ENCODE results near the gene MB21D2. TPM values are rescaled to one million over a fixed set of nuclear protein-coding genes. Genes with fewer than 3 reads are reported as not detected.
"Not testable (repeated sequence)": the region's sequence is repeated elsewhere in the genome, so short reads cannot be mapped to it uniquely, and the experiment has no call there.

The MB21D2 gene, protein sequence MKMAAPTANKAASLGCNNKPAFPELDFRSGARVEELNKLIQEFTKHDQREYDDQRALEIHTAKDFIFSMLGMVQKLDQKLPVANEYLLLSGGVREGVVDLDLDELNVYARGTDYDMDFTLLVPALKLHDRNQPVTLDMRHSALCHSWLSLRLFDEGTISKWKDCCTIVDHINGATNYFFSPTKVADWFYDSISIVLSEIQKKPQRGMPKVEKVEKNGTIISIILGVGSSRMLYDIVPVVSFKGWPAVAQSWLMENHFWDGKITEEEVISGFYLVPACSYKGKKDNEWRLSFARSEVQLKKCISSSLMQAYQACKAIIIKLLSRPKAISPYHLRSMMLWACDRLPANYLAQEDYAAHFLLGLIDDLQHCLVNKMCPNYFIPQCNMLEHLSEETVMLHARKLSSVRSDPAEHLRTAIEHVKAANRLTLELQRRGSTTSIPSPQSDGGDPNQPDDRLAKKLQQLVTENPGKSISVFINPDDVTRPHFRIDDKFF
- 1.9 and 2.5 TPM in 2 replicates for total RNA-seq

DNA sequence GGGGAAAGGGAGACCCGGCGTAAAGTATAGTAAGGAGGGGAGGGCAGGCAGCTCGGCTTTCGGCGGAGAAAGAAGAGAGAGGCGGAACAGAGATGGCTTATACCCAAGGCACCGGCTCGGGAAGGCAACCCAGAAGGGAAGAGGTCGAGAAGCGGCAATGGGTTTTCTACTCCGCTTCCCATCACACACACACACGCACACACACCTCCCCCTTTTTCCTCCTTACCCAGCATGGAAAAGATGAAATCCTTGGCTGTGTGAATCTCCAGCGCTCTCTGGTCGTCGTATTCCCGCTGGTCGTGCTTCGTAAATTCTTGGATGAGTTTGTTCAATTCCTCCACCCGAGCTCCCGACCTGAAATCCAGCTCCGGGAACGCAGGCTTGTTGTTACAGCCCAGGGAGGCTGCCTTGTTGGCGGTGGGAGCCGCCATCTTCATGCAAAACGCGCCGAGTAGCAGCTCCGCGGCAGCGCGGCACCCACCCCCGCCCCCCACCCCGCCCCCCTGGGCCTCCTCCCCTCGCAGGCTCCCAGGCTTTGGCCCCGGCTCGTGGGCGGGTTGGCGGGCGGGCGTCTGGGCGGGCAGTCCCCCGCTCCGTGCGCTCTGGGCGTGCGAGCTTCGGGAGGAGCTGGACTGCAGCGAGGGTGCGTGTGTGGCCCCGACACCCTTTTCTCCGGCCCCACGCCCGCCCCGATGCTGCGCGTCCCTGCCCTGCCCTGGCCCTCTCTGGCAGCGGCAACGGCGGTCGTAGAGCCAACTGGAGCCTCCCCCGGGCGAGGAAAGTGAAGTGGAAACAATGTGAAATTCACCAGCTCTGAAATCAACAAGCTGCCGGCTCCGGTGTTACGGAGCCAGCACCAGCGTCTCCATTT, at the start of gene MB21D2:
Gene MB21D2 (minus strand): TSS at position 453 of the 871 bp plus-strand sequence. CDS start 16 bp downstream, at position 437.
- peak; percentile 68 to 80 for DNase-seq (ENCODE audit: low read depth in 2 of 2)

DNA sequence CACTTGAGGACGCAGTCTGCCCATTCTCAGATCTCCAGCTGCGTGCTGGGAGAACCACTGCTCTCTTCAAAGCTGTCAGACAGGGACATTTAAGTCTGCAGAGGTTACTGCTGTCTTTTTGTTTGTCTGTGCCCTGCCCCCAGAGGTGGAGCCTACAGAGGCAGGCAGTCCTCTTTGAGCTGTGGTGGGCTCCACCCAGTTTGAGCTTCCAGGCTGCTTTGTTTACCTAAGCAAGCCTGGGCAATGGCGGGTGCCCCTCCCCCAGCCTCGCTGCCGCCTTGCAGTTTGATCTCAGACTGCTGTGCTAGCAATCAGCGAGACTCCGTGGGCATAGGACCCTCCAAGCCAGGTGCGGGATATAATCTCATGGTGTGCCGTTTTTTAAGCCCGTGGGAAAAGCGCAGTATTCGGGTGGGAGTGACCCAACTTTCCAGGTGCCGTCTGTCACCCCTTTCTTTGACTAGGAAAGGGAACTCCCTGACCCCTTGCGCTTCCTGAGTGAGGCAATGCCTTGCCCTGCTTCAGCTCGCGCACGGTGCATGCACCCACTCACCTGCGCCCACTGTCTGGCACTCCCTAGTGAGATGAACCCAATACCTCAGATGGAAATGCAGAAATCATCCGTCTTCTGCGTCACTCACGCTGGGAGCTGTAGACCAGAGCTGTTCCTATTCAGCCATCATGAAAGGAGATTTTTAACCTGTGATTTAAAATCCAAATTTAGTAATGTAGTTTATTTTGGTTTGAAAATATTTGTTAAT, 47.5 kb upstream of the MB21D2 start:
- not testable (repeated sequence) for DNase-seq (ENCODE audit: low read depth in 2 of 2)

DNA sequence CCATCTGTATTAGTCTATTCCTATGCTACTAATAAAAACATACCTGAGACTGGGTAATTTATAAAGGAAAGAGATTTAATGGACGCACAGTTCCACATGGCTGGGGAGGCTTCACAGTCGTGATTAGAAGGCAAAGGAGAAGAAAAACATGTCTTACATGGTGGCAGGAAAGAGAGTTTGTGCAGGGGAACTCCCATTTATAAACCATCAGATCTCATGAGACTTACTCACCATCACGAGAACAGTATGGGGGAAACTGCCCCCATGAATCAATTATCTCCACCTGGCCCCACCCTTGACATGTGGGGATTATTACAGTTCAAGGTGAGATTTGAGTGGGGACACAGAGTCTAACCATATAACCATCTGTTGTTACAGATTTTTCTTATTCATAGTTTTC, 42.1 kb upstream of the MB21D2 start:
- no peak for DNase-seq (ENCODE audit: low read depth in 2 of 2)

DNA sequence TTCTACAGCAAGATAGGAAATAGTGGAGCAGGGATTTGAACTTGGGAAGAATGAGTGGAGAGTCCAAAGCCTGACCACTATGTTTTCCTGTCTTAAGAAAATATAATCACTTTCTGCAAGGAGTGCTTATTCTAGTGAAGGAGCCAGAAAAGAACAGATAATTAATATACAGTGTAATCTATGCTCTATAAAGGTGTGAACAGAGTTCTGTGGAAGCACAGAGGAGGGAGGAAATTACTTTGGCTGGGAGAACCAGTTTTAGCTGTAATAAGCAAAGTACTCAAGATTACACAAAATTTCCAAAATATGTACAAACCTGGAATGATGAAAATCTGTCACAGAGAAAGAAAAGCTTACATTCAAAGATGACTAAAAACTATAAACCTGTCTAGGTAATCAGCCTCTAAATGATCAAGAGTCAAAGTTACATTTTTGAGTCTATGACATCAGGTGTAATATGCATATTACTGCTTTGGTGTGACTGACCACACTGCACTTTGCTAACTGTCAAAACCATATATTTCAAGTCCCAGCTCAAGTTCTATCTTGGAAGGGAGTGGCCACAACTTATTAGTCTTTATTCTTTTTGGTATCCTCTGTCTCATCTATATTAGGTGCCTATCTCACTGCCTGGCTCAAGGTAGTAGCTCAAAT, 40.7 kb upstream of the MB21D2 start:
- DNase-seq (ENCODE audit: low read depth in 2 of 2), result no peak

DNA sequence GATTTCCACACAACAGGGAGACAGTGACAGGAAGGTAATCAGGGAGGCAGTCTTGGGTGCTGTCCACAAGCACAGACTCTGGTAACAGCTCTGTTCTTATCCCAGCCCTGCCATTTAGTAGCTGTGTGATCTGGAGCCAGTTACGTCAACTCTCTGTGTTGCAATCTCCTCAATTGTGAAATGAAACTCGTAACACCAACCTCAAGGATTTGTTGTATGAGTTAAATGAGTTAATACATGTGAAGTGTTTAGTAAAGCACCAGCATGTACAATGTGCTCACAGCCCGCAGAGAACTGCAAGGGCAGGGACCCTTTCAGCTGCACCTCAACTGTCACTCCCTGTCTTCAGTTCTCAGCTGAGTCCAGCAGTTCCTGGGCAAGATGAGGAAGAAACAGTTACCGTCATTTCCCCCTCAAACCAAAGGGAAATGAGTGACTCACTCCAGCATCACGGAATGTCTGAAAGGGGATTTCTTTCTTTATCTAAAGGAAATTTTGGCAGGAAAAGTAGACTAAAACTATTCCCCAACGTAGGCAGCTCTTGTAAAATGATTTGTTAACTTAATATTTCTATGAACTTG, 39.9 kb upstream of the MB21D2 start:
- DNase-seq (ENCODE audit: low read depth in 2 of 2), result peak; percentile 46 to 64

DNA sequence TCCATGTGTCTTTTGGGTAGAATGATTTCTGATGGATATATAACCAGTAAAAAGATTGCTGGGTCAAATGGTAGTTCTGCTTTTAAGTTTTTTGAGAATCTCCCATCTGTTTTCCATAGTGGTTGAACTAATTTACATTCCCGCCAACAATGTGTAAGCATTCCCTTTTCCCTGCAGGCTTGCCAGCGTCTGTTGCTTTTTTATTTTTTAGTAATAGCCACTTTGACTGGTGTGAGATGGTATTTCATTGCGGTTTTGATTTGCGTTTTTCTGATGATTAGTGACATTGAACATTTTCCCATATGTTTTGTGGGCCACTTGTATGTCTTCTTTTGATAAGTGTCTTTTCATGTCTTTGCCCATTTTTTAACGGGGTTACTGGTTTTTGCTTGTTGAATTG, 36.3 kb upstream of the MB21D2 start:
- DNase-seq (ENCODE audit: low read depth in 2 of 2), result no peak

DNA sequence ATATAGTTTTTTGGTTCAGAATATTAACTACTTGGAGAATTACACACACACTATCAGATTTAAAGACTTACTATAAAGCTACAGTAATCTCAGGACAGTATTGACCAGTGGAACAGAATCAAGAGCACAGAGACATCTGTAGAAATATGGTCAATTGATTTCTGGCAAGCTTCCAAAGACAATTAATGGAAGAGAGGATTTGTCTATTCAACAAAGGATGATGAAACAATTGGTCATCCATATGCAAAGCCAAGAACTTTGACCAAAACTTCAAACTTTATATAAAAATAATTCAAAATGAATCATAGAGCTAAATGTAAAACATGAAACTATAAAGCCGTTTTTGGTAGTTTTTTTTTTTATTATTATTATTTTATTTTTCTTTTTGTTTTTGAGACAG, 29.8 kb upstream of the MB21D2 start:
- DNase-seq (ENCODE audit: low read depth in 2 of 2), result no peak

DNA sequence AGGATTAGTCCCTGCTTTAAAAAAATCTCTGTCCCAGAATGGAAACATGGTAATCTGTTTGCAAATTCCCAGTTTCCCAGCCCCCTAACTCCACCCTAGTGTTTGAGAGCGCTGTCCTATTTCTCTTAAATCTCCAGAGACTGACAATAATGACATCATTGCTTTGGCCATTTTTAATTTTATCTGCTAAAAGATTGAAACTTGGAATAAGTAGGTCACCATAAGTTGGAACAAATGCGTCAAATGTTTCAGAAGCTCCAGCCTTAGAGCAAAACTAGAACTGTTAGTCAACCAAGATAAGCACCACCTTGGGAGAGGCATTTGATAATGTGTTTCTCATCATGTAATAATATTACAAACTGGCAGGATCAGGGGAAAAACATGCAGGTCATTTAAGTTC, 25.7 kb upstream of the MB21D2 start:
- no peak for DNase-seq (ENCODE audit: low read depth in 2 of 2)

DNA sequence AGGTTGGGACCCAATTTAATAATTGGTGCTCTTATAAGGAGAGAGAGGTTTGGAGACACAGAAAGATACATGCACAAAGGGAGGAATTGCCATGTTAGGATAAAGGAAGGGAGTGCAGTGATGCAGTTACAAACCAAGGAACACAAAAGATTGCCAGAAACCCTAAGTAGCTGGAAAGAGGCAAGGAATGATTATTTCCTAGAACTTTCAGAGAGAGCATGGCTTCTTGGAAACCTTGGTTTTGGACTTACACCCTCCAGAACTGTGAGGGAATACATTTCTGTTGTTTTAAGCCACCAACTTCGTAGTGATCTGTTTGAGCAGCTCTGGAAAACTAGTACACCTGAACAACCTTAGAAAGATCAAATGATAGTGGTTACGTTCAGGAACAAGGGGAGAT, 25.0 kb upstream of the MB21D2 start:
- no peak for DNase-seq (ENCODE audit: low read depth in 2 of 2)

DNA sequence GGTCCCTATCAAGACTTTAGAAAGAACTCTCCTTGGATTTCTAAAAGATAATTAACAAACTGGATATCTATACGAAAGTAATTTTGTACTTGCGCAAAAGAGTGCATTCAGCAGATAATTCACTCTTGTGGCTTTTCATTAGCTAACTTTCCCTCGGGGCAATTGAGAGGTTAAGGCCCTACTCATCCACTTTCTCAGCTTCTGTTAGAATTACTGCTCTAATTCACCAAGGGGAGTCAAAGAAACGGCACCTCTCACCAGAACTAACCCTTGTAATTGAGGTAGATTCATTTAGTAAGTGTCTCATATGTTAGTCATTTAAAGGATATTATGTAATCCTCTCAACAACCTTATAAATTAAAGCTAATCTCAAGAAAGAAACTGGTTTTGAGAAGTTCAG, 22.5 kb upstream of the MB21D2 start:
- no peak for DNase-seq (ENCODE audit: low read depth in 2 of 2)

DNA sequence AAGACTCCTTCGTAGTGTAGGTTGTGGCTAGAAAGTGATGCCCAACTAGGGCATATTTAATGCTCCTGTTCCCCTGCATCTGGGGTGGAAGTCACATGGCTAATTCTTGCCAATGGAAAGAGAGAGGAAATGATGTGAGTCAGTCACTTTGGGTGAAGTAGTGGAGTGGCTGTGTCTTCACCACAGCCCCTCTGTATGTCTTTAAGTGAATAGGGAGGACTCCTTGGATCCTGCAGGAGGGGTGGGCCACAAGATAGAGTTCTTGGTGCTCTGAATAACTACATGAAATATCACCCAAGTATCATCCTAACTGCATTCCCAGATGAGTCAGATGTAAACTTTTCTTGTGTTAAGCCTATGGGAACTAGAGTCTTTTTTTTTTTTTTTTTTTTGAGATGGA, 17.8 kb upstream of the MB21D2 start:
- no peak for DNase-seq (ENCODE audit: low read depth in 2 of 2)

DNA sequence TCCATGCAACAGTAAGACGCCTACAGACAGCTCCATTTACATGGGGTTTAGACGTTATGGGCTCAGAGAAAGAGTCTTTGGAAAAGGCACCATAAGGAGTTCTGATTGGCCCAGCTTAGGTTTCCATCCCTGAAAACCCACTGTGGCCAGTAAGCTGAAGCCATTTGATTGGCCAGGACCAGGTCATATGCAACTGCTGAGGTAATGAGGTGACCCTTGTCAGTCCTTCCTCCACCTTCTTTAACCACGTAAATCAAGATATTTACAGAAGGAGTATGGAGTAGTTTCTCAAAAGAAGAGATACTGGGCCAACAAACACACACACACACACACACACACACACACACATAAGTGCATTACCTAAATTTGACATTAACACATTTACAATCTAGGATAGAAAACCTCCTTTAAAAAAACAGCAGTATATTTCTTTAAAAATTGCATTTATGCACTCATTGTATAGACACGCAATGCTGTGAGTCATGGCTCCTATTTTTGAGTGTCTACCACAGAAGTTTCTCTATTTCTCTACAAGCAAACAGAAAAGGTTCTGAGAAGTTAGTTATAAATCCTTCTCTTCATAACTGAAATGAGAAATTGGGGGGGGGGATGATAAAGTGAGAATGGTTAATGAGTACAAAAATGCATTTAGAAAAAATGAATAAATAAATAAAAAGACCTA, 16.3 kb upstream of the MB21D2 start:
- no peak for DNase-seq (ENCODE audit: low read depth in 2 of 2)

DNA sequence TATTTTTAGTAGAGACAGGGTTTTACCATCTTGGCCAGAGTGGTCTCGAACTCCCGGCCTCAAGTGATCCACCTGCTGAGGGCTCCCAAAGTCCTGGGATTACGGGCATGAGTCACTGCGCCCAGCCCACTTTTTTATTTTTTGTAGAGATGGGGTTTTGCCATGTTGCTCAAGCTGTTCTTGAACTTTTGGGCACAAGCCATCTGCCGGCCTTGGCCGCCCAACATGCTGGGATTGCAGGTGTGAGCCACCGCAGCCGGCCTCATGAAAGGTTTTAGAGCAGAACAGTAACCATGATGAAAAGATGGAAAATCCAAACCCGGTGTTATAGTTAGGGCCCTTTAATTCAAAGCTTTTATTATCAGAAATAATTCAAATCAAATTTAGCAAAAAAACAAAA, 15.6 kb upstream of the MB21D2 start:
- no peak for DNase-seq (ENCODE audit: low read depth in 2 of 2)

DNA sequence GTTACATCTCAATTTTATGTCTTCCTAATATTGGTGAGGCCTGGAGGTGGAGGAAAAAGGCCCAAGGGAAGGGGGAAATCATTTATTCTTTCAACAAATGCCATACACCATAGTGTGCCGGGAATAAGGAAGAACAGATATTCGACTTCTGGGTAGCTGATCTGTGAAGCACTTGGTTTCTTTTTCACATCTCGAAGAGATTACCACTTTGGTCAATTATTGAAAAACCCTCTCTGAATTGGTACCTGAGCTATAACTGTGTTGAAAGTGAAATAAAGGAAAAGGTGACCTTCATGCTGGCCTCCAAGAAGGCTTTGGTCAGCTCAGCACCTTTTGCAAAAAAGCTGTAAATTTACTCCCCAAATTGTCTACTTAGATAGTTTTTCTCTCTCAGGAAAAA, 14.2 kb upstream of the MB21D2 start:
- no peak for DNase-seq (ENCODE audit: low read depth in 2 of 2)

DNA sequence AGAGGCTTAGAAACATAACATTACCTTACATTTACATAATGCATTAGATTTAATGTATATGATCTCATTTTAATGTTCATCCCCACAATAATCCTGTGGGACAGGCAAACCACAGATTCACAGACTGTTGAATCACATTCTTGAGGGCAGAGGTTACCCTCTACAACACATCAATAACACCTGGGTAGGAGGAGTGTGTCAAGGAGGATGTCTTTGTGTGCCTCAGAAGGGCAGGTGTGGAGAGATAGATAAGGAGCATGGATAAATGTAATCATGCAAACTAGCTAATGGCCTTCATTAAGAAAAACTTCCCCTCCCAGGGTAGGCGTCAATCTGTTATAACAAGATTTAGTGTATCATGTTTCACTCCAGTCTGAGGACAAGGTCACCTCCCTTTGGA, 12.9 kb upstream of the MB21D2 start:
- no peak for DNase-seq (ENCODE audit: low read depth in 2 of 2)

DNA sequence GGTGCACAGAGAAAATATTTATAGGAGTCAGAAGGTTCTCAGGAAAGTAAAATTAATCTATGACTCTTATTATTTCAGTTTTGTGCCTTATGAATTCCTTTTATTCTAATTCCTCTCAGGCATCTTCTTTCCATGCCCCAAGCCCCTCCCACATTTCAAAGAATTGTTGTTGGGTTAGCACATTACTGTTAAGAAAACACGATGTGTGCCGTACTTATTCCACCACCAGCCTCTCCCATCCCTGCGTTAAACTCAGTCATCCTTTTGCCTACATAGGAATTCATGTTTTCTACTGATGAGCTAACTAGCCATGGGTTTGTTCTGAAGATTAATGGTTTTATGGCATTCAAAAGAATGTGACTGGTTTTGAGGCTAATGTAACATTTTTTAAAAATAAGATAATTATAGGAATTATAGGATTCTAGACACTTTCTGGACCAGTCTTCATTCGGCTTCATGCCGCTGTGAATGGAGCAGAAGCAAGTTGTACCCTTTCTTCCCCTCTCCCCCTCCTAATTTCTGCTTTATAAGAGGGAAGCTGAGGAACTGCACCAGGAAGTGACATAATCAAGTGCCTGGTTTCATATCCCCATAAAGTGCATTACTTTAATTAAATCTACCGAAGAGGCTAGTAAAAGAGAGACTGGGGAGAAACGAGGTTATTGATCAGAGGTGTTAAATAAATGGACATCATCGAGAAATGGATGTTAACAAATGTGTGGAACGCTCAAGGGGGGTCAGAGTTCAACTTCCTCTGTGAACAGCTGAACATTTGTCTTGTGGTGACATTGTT, 12.3 kb upstream of the MB21D2 start:
- DNase-seq (ENCODE audit: low read depth in 2 of 2), result no peak

DNA sequence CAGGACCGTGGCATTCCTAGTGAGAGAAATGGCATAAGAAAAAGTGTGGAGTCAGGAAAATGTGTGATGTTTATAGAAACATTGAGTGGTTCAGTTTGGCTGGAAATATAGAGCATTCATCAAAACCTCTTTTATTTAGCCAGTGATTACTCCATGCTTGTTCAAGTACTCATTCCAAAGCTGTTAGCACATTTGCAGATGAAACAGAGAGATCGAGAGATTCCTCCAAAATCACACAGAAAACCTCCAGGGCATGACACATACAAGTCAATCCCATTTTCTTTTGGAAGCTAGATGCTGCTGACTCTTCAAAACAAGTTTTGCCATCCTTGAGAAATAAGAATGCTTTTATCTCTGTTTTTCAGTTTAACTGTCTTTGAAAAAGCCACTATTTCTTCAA, 11.5 kb upstream of the MB21D2 start:
- DNase-seq (ENCODE audit: low read depth in 2 of 2), result no peak

DNA sequence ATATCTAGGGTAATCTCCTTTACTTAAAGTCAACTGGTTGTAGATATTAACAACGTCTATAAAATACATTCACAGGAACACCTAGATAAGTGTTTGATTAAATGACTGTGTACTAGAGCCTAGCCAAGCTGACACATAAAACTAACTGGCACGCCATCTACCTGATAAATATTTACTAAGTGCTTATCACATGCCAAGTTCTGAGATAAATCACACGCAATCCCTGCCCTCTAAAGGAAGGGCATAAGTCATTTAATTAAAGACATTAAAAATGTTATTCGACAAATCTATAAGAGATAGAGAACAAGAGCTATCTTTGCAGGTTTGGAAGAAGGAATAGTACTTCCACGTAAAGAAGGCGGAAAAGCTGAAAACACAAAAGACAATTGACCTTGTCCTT, 11.1 kb upstream of the MB21D2 start:
- no peak for DNase-seq (ENCODE audit: low read depth in 2 of 2)

DNA sequence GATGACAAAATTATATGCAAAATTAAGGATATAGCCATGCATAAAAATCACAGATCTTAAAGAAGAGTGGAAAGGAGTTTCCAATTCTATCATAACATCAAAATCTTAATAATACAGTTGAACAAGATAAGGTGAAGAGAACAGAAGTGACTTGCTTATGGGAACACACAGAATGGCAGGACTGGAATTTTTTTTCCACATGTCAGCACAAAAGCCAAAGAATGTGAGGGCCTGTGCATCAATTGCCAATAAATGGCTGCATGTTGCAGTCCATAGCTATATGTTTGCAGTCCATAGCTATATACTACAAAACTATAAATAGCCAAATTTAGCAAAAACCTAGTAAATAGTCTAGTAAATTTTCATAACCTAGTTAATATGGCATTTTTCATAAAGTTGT, 10.4 kb upstream of the MB21D2 start:
- no peak for DNase-seq (ENCODE audit: low read depth in 2 of 2)

DNA sequence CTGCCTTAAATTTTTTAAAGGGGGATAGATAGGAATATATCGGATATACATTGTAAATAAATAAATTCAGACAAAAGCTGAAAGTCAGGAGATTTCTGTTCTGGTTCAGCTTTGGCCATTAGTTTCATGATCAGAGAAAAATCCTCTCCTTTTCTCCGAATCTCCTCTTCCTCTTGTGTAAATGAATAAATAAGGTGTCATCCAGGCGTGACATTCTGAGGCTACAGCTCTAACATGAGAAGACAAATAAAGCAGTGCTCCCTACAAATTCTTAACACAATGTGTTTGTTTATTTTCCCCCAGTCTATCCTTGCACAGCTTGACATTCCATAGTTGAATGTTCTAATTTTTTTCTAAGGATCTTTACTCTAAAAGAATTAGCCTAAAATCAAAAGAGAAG, 9.4 kb upstream of the MB21D2 start:
- no peak for DNase-seq (ENCODE audit: low read depth in 2 of 2)

Data from dermis microvascular lymphatic vessel endothelial cell (primary cell).